Dendritic cell treated with granulocyte-macrophage colony-stimulating factor and Interleukin-4, amounts not matched to agents 40 ng/mL and 50 ng/mL, for 4 days (primary cell): Measurements from ENCODE around the gene TTYH3.
"Not testable (repeated sequence)": the region's sequence is repeated elsewhere in the genome, so short reads cannot be mapped to it uniquely, and the experiment has no call there.

ENCODE experiments used
- H3K27ac Mint-ChIP-seq: one replicate; pipeline ENCODE4 v1.8.0; 2022; ENCODE audit warnings: mild to moderate bottlenecking, mixed read lengths
- H3K27me3 Mint-ChIP-seq: one replicate; pipeline ENCODE4 v1.8.0; 2022; ENCODE audit warnings: mild to moderate bottlenecking, mixed read lengths
- H3K36me3 Mint-ChIP-seq: one replicate; pipeline ENCODE4 v1.8.0; 2022; ENCODE audit warnings: low read depth, mixed read lengths
- H3K4me1 Mint-ChIP-seq: one replicate; pipeline ENCODE4 v1.8.0; 2022; ENCODE audit warnings: low read depth, mixed read lengths
- H3K4me3 Mint-ChIP-seq: one replicate; pipeline ENCODE4 v1.8.0; 2022; ENCODE audit warnings: mild to moderate bottlenecking, moderate library complexity, mixed read lengths
- H3K9me3 Mint-ChIP-seq: one replicate; pipeline ENCODE4 v1.8.0; 2022; ENCODE audit warnings: mixed read lengths
- intact Hi-C: fragments of 100-400 bp; cut with micrococcal nuclease; formaldehyde crosslinking; loops from one replicate; pipeline ENCODE4 v1.15.0; 2022

TTYH3 gene

GRCh38 chr7:2631946-2632732 is at the start of gene TTYH3:
TTYH3 (plus strand) TSS chr7:2631986; CDS start chr7:2632156, 170 bp downstream.
- Mint-ChIP-seq H3K9me3 (no peaks in the 10 kb centered on the region), H3K4me3 (peak within 1 kb of the TSS; percentile 99), H3K27ac (peak within 1 kb of the TSS; percentile 100), H3K36me3 (peaks cover 52% of the 10 kb centered on the region), H3K4me1 (peaks cover 58% of the 10 kb centered on the region), H3K27me3 (peaks cover 3% of the 10 kb centered on the region)
- intact Hi-C loops: loop anchor here (10.0 kb wide), 1 partner anchor 107 kb away; no protein-coding TSS in a partner anchor

DNA sequence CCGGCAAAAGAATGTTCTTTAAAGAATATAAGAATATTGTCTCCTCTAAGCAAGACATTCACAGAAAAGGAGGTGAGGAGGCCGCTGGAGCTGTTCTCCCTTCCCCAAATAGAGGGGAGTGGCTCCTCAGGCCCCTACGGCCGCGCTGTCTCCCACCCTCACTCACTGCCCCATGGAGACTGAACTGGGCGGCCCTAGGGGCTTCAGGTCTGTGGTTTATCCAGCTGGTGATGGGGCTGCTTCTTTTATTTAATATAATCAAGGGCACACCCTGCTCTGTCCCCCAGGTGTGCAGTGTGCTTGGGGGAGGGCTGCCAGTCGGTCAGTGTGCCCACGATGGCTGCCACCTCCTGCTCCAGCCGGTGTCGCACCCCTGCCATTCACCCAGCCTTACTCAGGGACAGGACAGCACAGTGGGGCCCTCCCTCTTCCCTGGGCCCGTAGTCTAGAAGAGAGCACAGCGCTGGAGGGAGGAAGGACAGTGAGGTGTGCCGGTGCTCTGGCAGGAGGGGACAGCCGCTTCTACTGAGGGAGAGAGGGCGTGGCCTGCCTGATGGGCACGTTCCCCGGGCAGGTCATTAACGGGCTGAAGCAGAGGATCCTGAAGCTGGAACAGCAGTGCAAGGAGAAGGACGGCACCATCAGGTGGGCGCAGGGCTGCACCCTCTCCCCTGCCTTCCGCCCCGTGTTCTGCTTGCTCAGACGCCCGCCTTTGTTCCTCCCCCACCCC is 49.6 kb upstream of the TTYH3 start:
- intact Hi-C loops: no loop called here
- Mint-ChIP-seq H3K27ac (no peak overlapping the region), H3K9me3 (no peaks in the 10 kb centered on the region), H3K27me3 (no peaks in the 10 kb centered on the region), H3K4me1 (no peaks in the 10 kb centered on the region), H3K4me3 (no peak overlapping the region), H3K36me3 (peaks cover 82% of the 10 kb centered on the region)

GRCh38 chr7:2583798-2584580 is 47.8 kb upstream of the TTYH3 start:
- no peaks in the 10 kb centered on the region for H3K4me1 Mint-ChIP-seq
- H3K4me3 Mint-ChIP-seq: no peak overlapping the region
- no peaks in the 10 kb centered on the region for H3K27me3 Mint-ChIP-seq

DNA sequence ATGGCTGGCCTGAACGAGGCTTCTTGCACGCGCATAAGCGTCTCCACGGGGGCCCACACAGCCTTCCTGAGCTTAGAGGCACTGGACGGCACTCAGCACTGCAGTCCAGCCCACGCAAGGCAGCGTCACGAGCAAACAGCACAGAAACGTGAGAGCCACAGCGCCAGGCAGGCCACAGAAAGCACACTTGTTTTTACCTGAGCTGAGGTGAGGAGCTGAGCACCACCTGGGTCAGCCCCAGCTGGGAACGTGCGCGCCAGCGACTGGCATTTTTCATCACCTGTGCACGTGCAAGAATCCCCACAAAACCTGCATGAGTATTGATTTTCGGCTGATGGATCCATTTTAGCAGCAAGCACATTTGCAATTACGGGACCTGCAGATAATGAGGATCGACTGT is 46.3 kb upstream of the TTYH3 start:
- no peaks in the 10 kb centered on the region for H3K27me3 Mint-ChIP-seq
- H3K4me1 Mint-ChIP-seq: no peaks in the 10 kb centered on the region
- peaks cover 80% of the 10 kb centered on the region for H3K36me3 Mint-ChIP-seq
- H3K27ac Mint-ChIP-seq: no peak overlapping the region
- H3K4me3 Mint-ChIP-seq: no peak overlapping the region
- H3K9me3 Mint-ChIP-seq: no peaks in the 10 kb centered on the region
- intact Hi-C loops: no loop called here

More at GRCh38 chr7:2583798-2584580, 47.8 kb upstream of the TTYH3 start:
- intact Hi-C loops: no loop called here
- H3K36me3 Mint-ChIP-seq: peaks cover 82% of the 10 kb centered on the region
- no peak overlapping the region for H3K27ac Mint-ChIP-seq
- H3K9me3 Mint-ChIP-seq: no peaks in the 10 kb centered on the region

GRCh38 chr7:2586326-2587020 is 45.3 kb upstream of the TTYH3 start:
- Mint-ChIP-seq H3K4me1 (no peaks in the 10 kb centered on the region), H3K9me3 (no peaks in the 10 kb centered on the region), H3K27me3 (no peaks in the 10 kb centered on the region), H3K27ac (no peak overlapping the region), H3K36me3 (peaks cover 86% of the 10 kb centered on the region), H3K4me3 (no peak overlapping the region)
- intact Hi-C loops: no loop called here

DNA sequence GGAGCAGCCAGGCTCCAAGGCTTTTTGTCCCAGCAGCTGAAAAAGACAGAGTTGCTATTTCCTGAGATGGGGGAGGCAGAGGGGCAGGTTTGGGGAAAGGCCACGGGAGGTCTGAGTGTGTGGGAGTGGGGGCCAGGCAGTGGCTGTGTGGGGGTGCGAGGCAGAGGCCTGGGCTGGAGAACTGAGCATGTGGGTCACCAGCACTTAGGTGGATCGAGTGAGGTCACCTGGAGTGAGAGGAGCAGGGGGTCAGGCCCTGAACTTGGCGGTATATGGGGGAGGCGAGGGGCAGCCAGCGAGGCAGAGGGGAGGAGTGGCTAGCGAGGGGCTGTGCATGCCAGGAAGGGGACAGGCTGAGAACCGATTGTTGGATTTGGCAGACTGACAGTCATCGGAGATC is 44.7 kb upstream of the TTYH3 start:
- intact Hi-C loops: no loop called here
- H3K27me3 Mint-ChIP-seq: no peaks in the 10 kb centered on the region
- H3K27ac Mint-ChIP-seq: no peak overlapping the region
- no peaks in the 10 kb centered on the region for H3K9me3 Mint-ChIP-seq
- H3K36me3 Mint-ChIP-seq: peaks cover 90% of the 10 kb centered on the region
- H3K4me3 Mint-ChIP-seq: no peak overlapping the region
- H3K4me1 Mint-ChIP-seq: no peaks in the 10 kb centered on the region

GRCh38 chr7:2587778-2588177 is 44.0 kb upstream of the TTYH3 start:
- Mint-ChIP-seq H3K27me3 (no peaks in the 10 kb centered on the region), H3K4me1 (no peaks in the 10 kb centered on the region), H3K9me3 (no peaks in the 10 kb centered on the region), H3K36me3 (peaks cover 90% of the 10 kb centered on the region), H3K27ac (no peak overlapping the region), H3K4me3 (no peak overlapping the region)
- intact Hi-C loops: no loop called here

GRCh38 chr7:2589341-2589740 is 42.4 kb upstream of the TTYH3 start:
- H3K9me3 Mint-ChIP-seq: no peaks in the 10 kb centered on the region
- intact Hi-C loops: no loop called here
- H3K4me3 Mint-ChIP-seq: no peak overlapping the region
- no peaks in the 10 kb centered on the region for H3K4me1 Mint-ChIP-seq
- no peaks in the 10 kb centered on the region for H3K27me3 Mint-ChIP-seq
- no peak overlapping the region for H3K27ac Mint-ChIP-seq
- H3K36me3 Mint-ChIP-seq: peaks cover 94% of the 10 kb centered on the region

DNA sequence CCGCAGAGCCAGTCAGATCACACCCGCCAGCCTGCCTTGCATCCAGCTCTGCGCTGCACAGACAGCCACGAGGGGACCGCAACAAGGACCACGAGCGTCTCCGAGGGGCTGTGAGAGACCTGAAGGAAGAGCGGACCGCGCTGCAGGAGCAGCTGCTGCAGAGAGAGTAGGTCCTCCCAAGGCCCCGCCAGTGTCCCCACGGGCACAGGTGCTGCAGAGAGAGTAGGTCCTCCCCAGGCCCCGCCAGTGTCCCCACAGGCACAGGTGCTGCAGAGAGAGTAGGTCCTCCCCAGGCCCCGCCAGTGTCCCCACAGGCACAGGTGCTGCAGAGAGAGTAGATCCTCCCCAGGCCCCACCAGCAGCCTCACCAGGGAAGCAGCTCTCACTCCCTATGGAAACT is 41.8 kb upstream of the TTYH3 start:
- intact Hi-C loops, H3K4me3 Mint-ChIP-seq, H3K27me3 Mint-ChIP-seq, H3K27ac Mint-ChIP-seq, H3K9me3 Mint-ChIP-seq, H3K4me1 Mint-ChIP-seq: not testable (repeated sequence)
- peaks cover 94% of the 10 kb centered on the region for H3K36me3 Mint-ChIP-seq

GRCh38 chr7:2592375-2592865 is 39.4 kb upstream of the TTYH3 start:
- H3K27me3 Mint-ChIP-seq: no peaks in the 10 kb centered on the region
- no peaks in the 10 kb centered on the region for H3K9me3 Mint-ChIP-seq
- intact Hi-C loops: no loop called here
- peaks cover 94% of the 10 kb centered on the region for H3K36me3 Mint-ChIP-seq
- no peak overlapping the region for H3K4me3 Mint-ChIP-seq
- H3K4me1 Mint-ChIP-seq: no peaks in the 10 kb centered on the region
- no peak overlapping the region for H3K27ac Mint-ChIP-seq

- H3K36me3 Mint-ChIP-seq: peaks cover 89% of the 10 kb centered on the region
- no peaks in the 10 kb centered on the region for H3K27me3 Mint-ChIP-seq
- H3K9me3 Mint-ChIP-seq: no peaks in the 10 kb centered on the region
- H3K4me1 Mint-ChIP-seq: no peaks in the 10 kb centered on the region
- intact Hi-C loops: no loop called here
- H3K27ac Mint-ChIP-seq: no peak overlapping the region
- no peak overlapping the region for H3K4me3 Mint-ChIP-seq
Measured at GRCh38 chr7:2593036-2593727, 38.6 kb upstream of the TTYH3 start.

GRCh38 chr7:2594599-2594998 is 37.2 kb upstream of the TTYH3 start:
- intact Hi-C loops: no loop called here
- H3K27me3 Mint-ChIP-seq: no peaks in the 10 kb centered on the region
- H3K4me1 Mint-ChIP-seq: no peaks in the 10 kb centered on the region
- no peak overlapping the region for H3K27ac Mint-ChIP-seq
- H3K36me3 Mint-ChIP-seq: peaks cover 93% of the 10 kb centered on the region
- H3K4me3 Mint-ChIP-seq: no peak overlapping the region
- no peaks in the 10 kb centered on the region for H3K9me3 Mint-ChIP-seq

GRCh38 chr7:2595258-2595860 is 36.4 kb upstream of the TTYH3 start:
- H3K9me3 Mint-ChIP-seq: no peaks in the 10 kb centered on the region
- intact Hi-C loops: no loop called here
- no peak overlapping the region for H3K27ac Mint-ChIP-seq
- peaks cover 94% of the 10 kb centered on the region for H3K36me3 Mint-ChIP-seq
- no peaks in the 10 kb centered on the region for H3K4me1 Mint-ChIP-seq
- no peaks in the 10 kb centered on the region for H3K27me3 Mint-ChIP-seq
- no peak overlapping the region for H3K4me3 Mint-ChIP-seq
